B cell (primary cell): ENCODE results near the gene LRIG1. TPM values are rescaled to one million over a fixed set of nuclear protein-coding genes. Genes with fewer than 3 reads are reported as not detected.

Experiments
- ATAC-seq: fragments of 200-7000 bp; cut with Tn5 transposase; one replicate; pipeline ENCODE4 v1.10.0; 2021; ENCODE audit warnings: low read depth, mild to moderate bottlenecking, moderate number of reproducible peaks, moderate library complexity
- CTCF ChIA-PET: fragments of 350-600 bp; sonication (Branson Sonifier 250); formaldehyde crosslinking; loops from one replicate; lab custom pipeline; 2021; ENCODE audit warnings: antibody characterized with exemption, inconsistent platforms; lab: Charles Lee
- POLR2A ChIA-PET: fragments of 350-600 bp; sonication (Branson Sonifier 250); formaldehyde crosslinking; loops from one replicate; lab custom pipeline; 2021; ENCODE audit warnings: antibody characterized with exemption; lab: Charles Lee
- DNase-seq: peaks from one replicate; pipeline ENCODE4 v3.0.0; 2013
- H2AFZ ChIP-seq: 2 replicates; pipeline ENCODE4 v1.6.1; 2012; ENCODE audit warnings: mild to moderate bottlenecking, low read depth, low read length; ENCODE audit not compliant: insufficient read depth, poor library complexity, severe bottlenecking
- H3K27ac ChIP-seq, 2 donors: 1 replicate in 1 of 2; 2 replicates in 1 of 2; pipeline ENCODE4 v1.5.1; 2012 to 2013; ENCODE audit warnings: low read length in 2 of 2, mild to moderate bottlenecking in 2 of 2, moderate library complexity in 1 of 2
- H3K27me3 ChIP-seq, 4 experiments: fragments of 200-600 bp in 1 of 4; sonication (generic) in 1 of 4; replicated peaks in 1 of 4; 1 replicate in 2 of 4; 2 replicates in 2 of 4; pipeline versions ENCODE4 v1.6.1 to v1.7.0; 2013 to 2016; ENCODE audit warnings: low read length in 3 of 4, mild to moderate bottlenecking in 2 of 4, mixed read lengths in 1 of 4, moderate library complexity in 1 of 4; ENCODE audit not compliant: insufficient read depth in 4 of 4, control insufficient read depth in 3 of 4; ENCODE audit errors: control extremely low read depth in 1 of 4
- H3K36me3 ChIP-seq, 2 experiments: replicated peaks in 1 of 2; 1 replicate in 1 of 2; 2 replicates in 1 of 2; pipeline versions ENCODE4 v1.6.1 to v1.7.1; 2013; ENCODE audit warnings: low read length in 1 of 2; ENCODE audit not compliant: insufficient read depth in 2 of 2, control insufficient read depth in 1 of 2; ENCODE audit errors: control extremely low read depth in 1 of 2, extremely low read depth in 1 of 2
- H3K4me1 ChIP-seq, 2 donors: fragments of 200-600 bp in 1 of 2; sonication (generic) in 1 of 2; 1 replicate in 1 of 2; 2 replicates in 1 of 2; pipeline versions ENCODE4 v1.5.1 to v1.6.1; 2013 to 2017; ENCODE audit warnings: low read length in 2 of 2; ENCODE audit not compliant: control insufficient read depth in 2 of 2, insufficient read depth in 2 of 2
- H3K4me2 ChIP-seq: replicated peaks from 2 replicates; pipeline ENCODE3; 2012; ENCODE audit warnings: mild to moderate bottlenecking, low read depth, low read length; ENCODE audit not compliant: poor library complexity, severe bottlenecking
- H3K4me3 ChIP-seq, 5 experiments: fragments of 200-600 bp in 1 of 5; sonication (generic) in 1 of 5; 1 replicate in 3 of 5; 2 replicates in 2 of 5; pipeline versions ENCODE4 v1.5.1 to v1.7.0; 2011 to 2016; ENCODE audit warnings: low read length in 4 of 5, mild to moderate bottlenecking in 4 of 5, low read depth in 2 of 5, control low read depth in 1 of 5, moderate library complexity in 1 of 5; ENCODE audit not compliant: insufficient read depth in 1 of 5; ENCODE audit errors: control extremely low read depth in 1 of 5, extremely low read depth in 1 of 5
- H3K79me2 ChIP-seq: fragments of 200-600 bp; sonication (generic); one replicate; pipeline ENCODE4 v1.6.0; 2016; ENCODE audit warnings: low read length; ENCODE audit not compliant: control insufficient read depth, insufficient read depth
- H3K9ac ChIP-seq: fragments of 200-600 bp; sonication (generic); 2 replicates; pipeline ENCODE4 v1.6.1; 2017; ENCODE audit warnings: mild to moderate bottlenecking, low read length, moderate library complexity
- H3K9me3 ChIP-seq, 3 donors: one replicate each; pipeline versions ENCODE4 v1.6.1 to v1.7.1; 2013; ENCODE audit warnings: low read length in 2 of 3; ENCODE audit not compliant: control insufficient read depth in 2 of 3, insufficient read depth in 1 of 3; ENCODE audit errors: control extremely low read depth in 1 of 3
- H4K20me1 ChIP-seq: 2 replicates; pipeline ENCODE4 v1.6.0; 2012; ENCODE audit warnings: mild to moderate bottlenecking, low read length; ENCODE audit not compliant: insufficient read depth, control insufficient read depth, poor library complexity, severe bottlenecking
- H3K27ac Mint-ChIP-seq: one replicate; pipeline ENCODE4 v1.8.0; 2021; ENCODE audit warnings: mixed read lengths
- H3K27me3 Mint-ChIP-seq: one replicate; pipeline ENCODE4 v1.8.0; 2021; ENCODE audit warnings: mixed read lengths
- H3K4me1 Mint-ChIP-seq: one replicate; pipeline ENCODE4 v1.8.0; 2021; ENCODE audit warnings: mixed read lengths
- H3K4me3 Mint-ChIP-seq: one replicate; pipeline ENCODE4 v1.8.0; 2021; ENCODE audit warnings: mixed read lengths
- H3K9me3 Mint-ChIP-seq: one replicate; pipeline ENCODE4 v1.8.0; 2022; ENCODE audit warnings: mixed read lengths; ENCODE audit not compliant: insufficient read depth
- CTCF ChIP-seq: fragments of 200-600 bp; IDR thresholded peaks from one replicate; pipeline ENCODE4 v1.8.0; 2022; ENCODE audit warnings: antibody characterized with exemption, mild to moderate bottlenecking
- EZH2 ChIP-seq: IDR thresholded peaks from 2 replicates; pipeline ENCODE4 v1.6.1; 2012; ENCODE audit warnings: borderline replicate concordance, low read depth, mild to moderate bottlenecking, moderate library complexity, low read length; ENCODE audit not compliant: insufficient read depth, poor library complexity, severe bottlenecking
- WGBS: methylation state at CpG from one replicate; pipeline ENCODE4 v1.1.5; 2013; ENCODE audit warnings: missing lambda C conversion rate; ENCODE audit not compliant: insufficient coverage; 5-methylcytosine and 5-hydroxymethylcytosine counted together
- intact Hi-C: fragments of 100-400 bp; cut with micrococcal nuclease; formaldehyde crosslinking; loops from one replicate; pipeline ENCODE4 v1.10.0; 2022
- polyA plus RNA-seq: library from polyadenylated mRNA; depleted of rRNA; stranded (reverse); fragments of >200 nt; gene quantifications from 2 replicates; pipeline ENCODE4 v1.2.3, GENCODE V29; 2012
- total RNA-seq, 2 donors: library from RNA; stranded (reverse); fragments of 120-200 nt in 1 of 2; gene quantifications; 1 replicate in 1 of 2; 2 replicates in 1 of 2; pipeline versions ENCODE4 v1.2.3 to v1.2.4, GENCODE V29; 2013 to 2022

The LRIG1 gene
- total and polyA plus RNA-seq, 2 donors (not counting 1 experiment from before 2014, with no cell fraction given) = 9.2 to 12.4 TPM

- Mint-ChIP-seq H3K9me3 (no peaks in the 10 kb centered on the region), H3K27me3 (no peaks in the 10 kb centered on the region), H3K27ac (no peak overlapping the region), H3K4me1 (peaks cover 10% of the 10 kb centered on the region), H3K4me3 (no peak overlapping the region)
- CTCF ChIA-PET = interaction anchor here (1.4 kb wide), 1 partner anchor 66 kb away, joined by 3 read pairs; no protein-coding TSS in a partner anchor
- TF ChIP-seq EZH2 = no peak
- no peak for TF ChIP-seq CTCF
- no peak overlapping the region for H3K4me2 ChIP-seq
- ATAC-seq (no peak), DNase-seq (no peak)
- H3K4me3 ChIP-seq = no peak overlapping the region
- no peak overlapping the region for H3K27ac ChIP-seq
- H4K20me1 ChIP-seq = no peaks in the 10 kb centered on the region
- no peaks in the 10 kb centered on the region for H3K79me2 ChIP-seq
- intact Hi-C loops = no loop called here
- no peaks in the 10 kb centered on the region for H3K27me3 ChIP-seq
- no peak overlapping the region for H2AFZ ChIP-seq
- H3K36me3 ChIP-seq = no peaks in the 10 kb centered on the region
- no peaks in the 10 kb centered on the region for H3K9me3 ChIP-seq
- peaks cover 6 to 7% of the 10 kb centered on the region in 2 donors for H3K4me1 ChIP-seq
- POLR2A ChIA-PET = no interaction called here
- WGBS = 91% methylated on average over 7 of the region's 7 CpGs
- H3K9ac ChIP-seq = no peak overlapping the region
Measured at GRCh38 chr3:66444146-66444644, 56.6 kb downstream of the LRIG1 start.

GRCh38 chr3:66443118-66443803 lies 57.6 kb downstream of the LRIG1 start:
- H3K27ac ChIP-seq = no peak overlapping the region
- Mint-ChIP-seq H3K27ac (no peak overlapping the region), H3K4me3 (no peak overlapping the region), H3K9me3 (no peaks in the 10 kb centered on the region), H3K27me3 (no peaks in the 10 kb centered on the region), H3K4me1 (peaks cover 11% of the 10 kb centered on the region)
- H4K20me1 ChIP-seq = no peaks in the 10 kb centered on the region
- peaks cover 6 to 7% of the 10 kb centered on the region in 2 donors for H3K4me1 ChIP-seq
- H3K4me2 ChIP-seq = no peak overlapping the region
- no peaks in the 10 kb centered on the region for H3K9me3 ChIP-seq
- H2AFZ ChIP-seq = no peak overlapping the region
- TF ChIP-seq EZH2 (no peak), CTCF (no peak)
- H3K27me3 ChIP-seq = no peaks in the 10 kb centered on the region
- DNase-seq = no peak
- 96% methylated on average over 6 of the region's 10 CpGs for WGBS
- intact Hi-C loops = no loop called here
- no peak overlapping the region for H3K4me3 ChIP-seq
- no peak overlapping the region for H3K9ac ChIP-seq
- ATAC-seq = no peak
- ChIA-PET POLR2A (no interaction called here), CTCF (no interaction called here)
- H3K36me3 ChIP-seq = no peaks in the 10 kb centered on the region
- H3K79me2 ChIP-seq = no peaks in the 10 kb centered on the region
